Trophoblast cell (in vitro differentiated cells and primary cell): ENCODE measurements around the gene MLN.
A peak's percentile ranks its signal among the peaks of the same experiment; 100 is the strongest.

Experiments
- DNase-seq, 2 donors: peaks; one replicate each; pipeline ENCODE4 v3.0.0-alpha.2; 2016
- H2AFZ ChIP-seq: 2 replicates; pipeline ENCODE4 v1.6.1; 2013; ENCODE audit warnings: low read length, moderate library complexity, mild to moderate bottlenecking; ENCODE audit not compliant: insufficient read depth, poor library complexity
- H2AK5ac ChIP-seq: 2 replicates; pipeline ENCODE4 v1.6.1; 2013; ENCODE audit warnings: mild to moderate bottlenecking, low read length
- H2BK120ac ChIP-seq: 2 replicates; pipeline ENCODE4 v1.6.1; 2013; ENCODE audit warnings: low read length, mild to moderate bottlenecking, moderate library complexity; ENCODE audit not compliant: insufficient read depth, poor library complexity
- H2BK12ac ChIP-seq: 2 replicates; pipeline ENCODE4 v1.6.1; 2013; ENCODE audit warnings: mild to moderate bottlenecking, low read length, moderate library complexity
- H2BK5ac ChIP-seq: 2 replicates; pipeline ENCODE4 v1.6.1; 2013; ENCODE audit warnings: low read length, low read depth, moderate library complexity, mild to moderate bottlenecking; ENCODE audit not compliant: poor library complexity
- H3K14ac ChIP-seq: 2 replicates; pipeline ENCODE4 v1.6.1; 2013; ENCODE audit warnings: mild to moderate bottlenecking, low read length
- H3K18ac ChIP-seq: 2 replicates; pipeline ENCODE4 v1.6.1; 2013; ENCODE audit warnings: mild to moderate bottlenecking, low read length
- H3K23ac ChIP-seq: 2 replicates; pipeline ENCODE4 v1.6.1; 2013; ENCODE audit warnings: low read length
- H3K27ac ChIP-seq: 2 replicates; pipeline ENCODE4 v1.5.1; 2013; ENCODE audit warnings: low read depth, mild to moderate bottlenecking, inconsistent platforms, low read length, moderate library complexity
- H3K27me3 ChIP-seq: 2 replicates; pipeline ENCODE4 v1.6.1; 2013; ENCODE audit warnings: inconsistent platforms, mild to moderate bottlenecking, low read length, moderate library complexity; ENCODE audit not compliant: insufficient read depth
- H3K36me3 ChIP-seq, 2 experiments: 1 replicate in 1 of 2; 2 replicates in 1 of 2; pipeline ENCODE4 v1.6.1; 2013; ENCODE audit warnings: low read length in 2 of 2, mild to moderate bottlenecking in 2 of 2, moderate library complexity in 1 of 2; ENCODE audit not compliant: insufficient read depth in 2 of 2, control insufficient read depth in 1 of 2
- H3K4ac ChIP-seq: 2 replicates; pipeline ENCODE4 v1.6.1; 2013; ENCODE audit warnings: low read depth, mild to moderate bottlenecking, low read length, moderate library complexity
- H3K4me1 ChIP-seq, 2 experiments: 1 replicate in 1 of 2; 2 replicates in 1 of 2; pipeline ENCODE4 v1.6.1; 2013; ENCODE audit warnings: low read length in 2 of 2, mild to moderate bottlenecking in 2 of 2, moderate library complexity in 1 of 2; ENCODE audit not compliant: insufficient read depth in 2 of 2, control insufficient read depth in 1 of 2
- H3K4me2 ChIP-seq: 2 replicates; pipeline ENCODE4 v1.6.1; 2013; ENCODE audit warnings: inconsistent platforms, mild to moderate bottlenecking, low read length, moderate library complexity
- H3K4me3 ChIP-seq: 2 replicates; pipeline ENCODE4 v1.5.1; 2013; ENCODE audit warnings: mild to moderate bottlenecking, low read depth, low read length, inconsistent platforms
- H3K79me1 ChIP-seq: one replicate; pipeline ENCODE4 v1.6.1; 2013; ENCODE audit warnings: low read length
- H3K79me2 ChIP-seq: 2 replicates; pipeline ENCODE4 v1.6.1; 2013; ENCODE audit warnings: low read length, mild to moderate bottlenecking; ENCODE audit not compliant: control insufficient read depth, insufficient read depth, poor library complexity
- H3K9ac ChIP-seq: 2 replicates; pipeline ENCODE4 v1.6.1; 2013; ENCODE audit warnings: mild to moderate bottlenecking, low read length
- H3K9me3 ChIP-seq: 2 replicates; pipeline ENCODE4 v1.6.1; 2013; ENCODE audit warnings: low read depth, mild to moderate bottlenecking, control low read depth, inconsistent platforms, low read length; ENCODE audit not compliant: insufficient read depth
- H4K12ac ChIP-seq: 2 replicates; pipeline ENCODE4 v1.6.1; 2013; ENCODE audit warnings: low read depth, mild to moderate bottlenecking, low read length, moderate library complexity
- H4K8ac ChIP-seq: 2 replicates; pipeline ENCODE4 v1.6.1; 2013; ENCODE audit warnings: low read depth, mild to moderate bottlenecking, low read length, moderate library complexity
- H4K91ac ChIP-seq: one replicate; pipeline ENCODE4 v1.6.1; 2013; ENCODE audit warnings: low read depth, mild to moderate bottlenecking, low read length, moderate library complexity
- WGBS: extraction: QIAGEN DNeasy Blood & Tissue Kit; methylation state at CpG from one replicate; pipeline ENCODE4 v1.1.7; 2013; ENCODE audit warnings: missing lambda C conversion rate; ENCODE audit not compliant: insufficient read length, insufficient coverage; ENCODE audit errors: extremely low coverage; 5-methylcytosine and 5-hydroxymethylcytosine counted together

MLN gene

DNA sequence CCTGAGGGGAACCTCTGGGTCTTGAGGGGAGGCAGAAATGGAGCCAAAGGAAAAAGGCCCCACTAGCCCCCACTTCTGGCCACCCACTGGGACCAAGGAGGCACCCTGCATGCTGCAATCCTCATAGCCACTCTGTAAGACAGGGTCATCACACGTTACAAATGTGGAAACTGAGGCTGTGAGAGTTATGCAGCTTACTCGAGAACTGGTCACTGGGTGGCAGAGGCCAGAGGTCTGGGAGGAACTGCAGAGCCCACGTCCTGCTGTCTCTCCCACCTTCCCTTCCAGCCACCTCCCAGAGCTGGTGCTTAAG, 33.0 kb downstream of the MLN start:
- Histone ChIP-seq H3K4me2 (no peak overlapping the region), H3K9me3 (peaks cover 3% of the 10 kb centered on the region), H3K9ac (no peak overlapping the region), H2BK5ac (peak overlapping the region; percentile 25), H3K79me2 (peaks cover 1% of the 10 kb centered on the region), H3K36me3 (peaks cover 31 to 33% of the 10 kb centered on the region in 2 experiments), H4K12ac (no peak overlapping the region), H2AK5ac (peak overlapping the region; percentile 69), H3K27me3 (no peaks in the 10 kb centered on the region), H2BK12ac (peak overlapping the region; percentile 70), H3K4me3 (no peak overlapping the region), H3K4ac (no peak overlapping the region), H2BK120ac (peak overlapping the region; percentile 37), H4K91ac (peak overlapping the region; percentile 58), H3K14ac (peak overlapping the region; percentile 35), H3K18ac (no peak overlapping the region), H4K8ac (peak overlapping the region; percentile 23), H3K79me1 (peaks cover 5% of the 10 kb centered on the region), H3K23ac (no peak overlapping the region), H2AFZ (no peak overlapping the region), H3K27ac (peak overlapping the region; percentile 29), H3K4me1 (peaks cover 14 to 15% of the 10 kb centered on the region in 2 experiments)
- DNase-seq = no peak
- WGBS = no CpG with 5 or more reads among the region's 3 CpGs

DNA sequence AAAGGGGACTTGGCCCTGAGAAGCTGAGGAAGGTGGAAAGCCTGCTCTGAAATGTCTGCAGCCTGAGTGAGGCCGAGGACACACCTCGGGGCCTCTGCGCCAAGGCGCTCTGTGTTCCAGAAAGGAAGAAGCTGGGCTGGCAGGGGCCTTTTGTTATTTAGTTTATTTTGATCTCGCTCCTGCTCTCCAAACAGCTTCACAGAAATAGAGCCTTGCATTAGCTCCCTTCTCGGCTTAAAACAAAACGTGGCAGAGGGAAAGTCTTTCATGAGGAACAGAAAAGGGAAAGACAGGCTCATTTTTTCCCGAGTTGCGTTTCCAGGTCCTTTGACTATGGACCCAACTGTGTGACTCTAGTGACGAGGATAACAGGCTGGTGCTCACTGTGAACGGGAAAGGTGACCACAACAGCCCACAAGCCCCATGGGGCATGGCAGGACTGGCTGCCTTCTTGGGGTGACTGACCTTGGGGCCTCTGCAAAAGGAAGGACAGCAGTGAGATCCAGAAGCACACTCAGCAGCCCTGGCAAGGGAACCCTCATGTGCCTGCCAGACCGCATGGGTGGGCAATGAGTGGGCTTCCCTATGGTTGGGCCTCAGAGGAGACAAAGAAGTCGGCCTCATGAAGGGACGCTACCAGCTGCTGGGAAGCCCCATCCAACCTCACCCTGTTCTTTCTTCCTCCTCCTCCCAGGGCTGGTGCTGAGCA, 33.5 kb downstream of the MLN start:
- Histone ChIP-seq H2BK120ac (peak overlapping the region; percentile 37), H2BK5ac (peak overlapping the region; percentile 25), H3K36me3 (peaks cover 27 to 28% of the 10 kb centered on the region in 2 experiments), H3K4me2 (no peak overlapping the region), H4K91ac (peak overlapping the region; percentile 58), H3K4ac (no peak overlapping the region), H3K27me3 (no peaks in the 10 kb centered on the region), H3K79me2 (peaks cover 1% of the 10 kb centered on the region), H2AK5ac (peak overlapping the region; percentile 69), H3K27ac (peak overlapping the region; percentile 29), H3K23ac (no peak overlapping the region), H4K8ac (peak overlapping the region; percentile 23), H3K9me3 (peaks cover 3% of the 10 kb centered on the region), H2BK12ac (peak overlapping the region; percentile 70), H3K79me1 (peaks cover 5% of the 10 kb centered on the region), H3K14ac (peak overlapping the region; percentile 35), H2AFZ (no peak overlapping the region), H3K4me1 (peaks cover 14 to 15% of the 10 kb centered on the region in 2 experiments), H3K18ac (no peak overlapping the region), H3K9ac (no peak overlapping the region), H3K4me3 (no peak overlapping the region), H4K12ac (peak overlapping the region; percentile 26)
- no peak for DNase-seq
- no CpG with 5 or more reads among the region's 14 CpGs for WGBS

GRCh38 chr6:33769248-33769821, 34.5 kb downstream of the MLN start:
- Histone ChIP-seq H3K36me3 (peaks cover 21% of the 10 kb centered on the region in 2 experiments), H2BK120ac (no peak overlapping the region), H2AK5ac (no peak overlapping the region), H3K4me3 (no peak overlapping the region), H2AFZ (no peak overlapping the region), H4K12ac (peak overlapping the region; percentile 10), H2BK5ac (no peak overlapping the region), H3K4me1 (peaks cover 14 to 15% of the 10 kb centered on the region in 2 experiments), H3K4ac (no peak overlapping the region), H3K14ac (no peak overlapping the region), H3K27me3 (no peaks in the 10 kb centered on the region), H3K27ac (no peak overlapping the region), H3K9me3 (peaks cover 3% of the 10 kb centered on the region), H3K18ac (no peak overlapping the region), H4K91ac (no peak overlapping the region), H3K9ac (no peak overlapping the region), H3K79me2 (peaks cover 1% of the 10 kb centered on the region), H4K8ac (no peak overlapping the region), H3K23ac (no peak overlapping the region), H2BK12ac (no peak overlapping the region), H3K79me1 (peaks cover 5% of the 10 kb centered on the region), H3K4me2 (no peak overlapping the region)
- DNase-seq = no peak
- WGBS = no CpG with 5 or more reads among the region's 10 CpGs

- H3K4me1 ChIP-seq = peaks cover 14 to 15% of the 10 kb centered on the region in 2 experiments
Observed at GRCh38 chr6:33768644-33769120, 35.1 kb downstream of the MLN start.

More at GRCh38 chr6:33768644-33769120, 35.1 kb downstream of the MLN start:
- Histone ChIP-seq H3K23ac (no peak overlapping the region), H3K36me3 (peaks cover 18 to 19% of the 10 kb centered on the region in 2 experiments), H4K8ac (no peak overlapping the region), H2BK120ac (no peak overlapping the region), H3K27ac (no peak overlapping the region), H4K91ac (no peak overlapping the region), H2BK5ac (no peak overlapping the region), H2AFZ (no peak overlapping the region), H3K4ac (no peak overlapping the region), H3K79me2 (peaks cover 1% of the 10 kb centered on the region), H3K9ac (no peak overlapping the region), H3K4me2 (no peak overlapping the region), H3K27me3 (no peaks in the 10 kb centered on the region), H3K9me3 (peaks cover 3% of the 10 kb centered on the region), H3K79me1 (peaks cover 5% of the 10 kb centered on the region), H3K14ac (no peak overlapping the region), H3K18ac (no peak overlapping the region), H2AK5ac (no peak overlapping the region), H2BK12ac (no peak overlapping the region), H3K4me3 (no peak overlapping the region), H4K12ac (no peak overlapping the region)
- WGBS = no CpG with 5 or more reads among the region's 7 CpGs
- peak; percentile 67 to 86 for DNase-seq
